D721Med (cell line): ENCODE data around the gene MBTPS1.

ENCODE experiments used
- DNase-seq: peaks from one replicate; pipeline ENCODE4 v3.0.0; 2011; ENCODE audit warnings: low spot score; ENCODE audit not compliant: insufficient read length
- FAIRE-seq: peaks from 2 replicates; lab custom pipeline; 2011; peaks lifted over from hg19 to GRCh38; lab: Jason Lieb, UNC
- TF ChIP-seq, protein P1 (sequence below): IDR thresholded peaks from 2 replicates; pipeline ENCODE4 v1.5.1; 2012; ENCODE audit warnings: mild to moderate bottlenecking, control low read depth; ENCODE audit not compliant: insufficient read depth; ENCODE audit errors: missing control alignments

MBTPS1 gene

DNA sequence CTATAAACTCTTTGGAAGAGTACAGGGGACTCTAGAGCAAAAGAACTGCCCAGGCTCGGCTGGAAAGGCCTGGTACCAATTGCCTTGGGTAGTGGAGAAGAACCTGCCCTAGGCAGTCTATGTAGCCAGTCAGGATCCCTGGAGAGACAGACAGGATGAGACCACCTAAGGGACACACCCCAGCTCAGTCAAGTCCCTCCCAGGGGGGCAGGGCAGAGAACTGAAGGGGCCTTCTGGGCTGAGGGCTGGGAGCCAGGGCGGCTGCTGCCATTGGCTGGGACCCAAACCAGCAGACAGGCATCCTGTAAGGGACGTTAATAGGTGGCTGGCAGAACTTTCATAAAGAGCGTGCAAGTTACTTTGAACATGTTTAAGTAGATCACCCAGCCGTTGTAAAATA, 61.4 kb downstream of the MBTPS1 start:
- TF ChIP-seq, protein P1, sequence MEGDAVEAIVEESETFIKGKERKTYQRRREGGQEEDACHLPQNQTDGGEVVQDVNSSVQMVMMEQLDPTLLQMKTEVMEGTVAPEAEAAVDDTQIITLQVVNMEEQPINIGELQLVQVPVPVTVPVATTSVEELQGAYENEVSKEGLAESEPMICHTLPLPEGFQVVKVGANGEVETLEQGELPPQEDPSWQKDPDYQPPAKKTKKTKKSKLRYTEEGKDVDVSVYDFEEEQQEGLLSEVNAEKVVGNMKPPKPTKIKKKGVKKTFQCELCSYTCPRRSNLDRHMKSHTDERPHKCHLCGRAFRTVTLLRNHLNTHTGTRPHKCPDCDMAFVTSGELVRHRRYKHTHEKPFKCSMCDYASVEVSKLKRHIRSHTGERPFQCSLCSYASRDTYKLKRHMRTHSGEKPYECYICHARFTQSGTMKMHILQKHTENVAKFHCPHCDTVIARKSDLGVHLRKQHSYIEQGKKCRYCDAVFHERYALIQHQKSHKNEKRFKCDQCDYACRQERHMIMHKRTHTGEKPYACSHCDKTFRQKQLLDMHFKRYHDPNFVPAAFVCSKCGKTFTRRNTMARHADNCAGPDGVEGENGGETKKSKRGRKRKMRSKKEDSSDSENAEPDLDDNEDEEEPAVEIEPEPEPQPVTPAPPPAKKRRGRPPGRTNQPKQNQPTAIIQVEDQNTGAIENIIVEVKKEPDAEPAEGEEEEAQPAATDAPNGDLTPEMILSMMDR = no peak
- no peak for DNase-seq
- no peak for FAIRE-seq

DNA sequence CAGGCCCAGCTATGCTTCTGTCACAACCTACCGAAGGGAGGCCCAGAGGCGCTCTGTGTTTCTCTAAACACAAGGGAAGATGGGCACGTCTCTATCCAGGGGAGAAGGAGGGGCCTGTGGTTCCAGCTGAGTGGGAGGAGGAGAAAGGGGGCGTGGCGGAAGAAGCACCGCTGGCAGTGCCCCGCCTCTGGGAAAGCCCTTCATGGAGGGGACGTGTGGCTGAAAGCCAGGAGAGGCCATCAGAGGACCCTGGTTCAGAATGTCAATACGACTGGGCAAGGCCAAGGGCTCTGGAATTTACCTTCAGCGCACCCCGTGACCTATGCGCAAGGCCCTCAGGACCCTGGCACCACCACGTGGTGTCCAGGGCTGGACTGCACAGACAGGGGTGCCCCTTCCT, 61.8 kb downstream of the MBTPS1 start:
- TF ChIP-seq, protein P1 = no peak
- no peak for FAIRE-seq
- no peak for DNase-seq

DNA sequence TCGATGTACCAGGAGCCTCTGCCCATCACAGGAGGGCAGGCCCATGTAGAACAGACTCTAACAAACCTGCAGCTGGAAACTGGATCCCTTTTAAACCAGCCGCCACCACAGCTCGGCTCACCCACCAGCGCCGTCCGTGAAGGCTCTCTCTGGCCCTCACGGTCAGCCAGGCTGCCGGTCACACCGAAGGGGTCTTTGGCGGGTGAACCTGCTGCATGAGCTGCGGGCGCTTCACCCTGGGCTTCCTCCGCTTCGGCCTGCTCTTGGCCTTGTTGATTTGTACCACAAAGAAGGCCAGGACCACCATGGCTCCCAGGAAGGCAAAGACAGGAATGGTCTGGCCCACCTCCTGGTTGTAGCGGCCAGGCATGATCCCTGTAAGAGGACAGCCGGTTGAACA, 62.5 kb downstream of the MBTPS1 start:
- TF ChIP-seq, protein P1 = no peak
- FAIRE-seq = no peak
- DNase-seq = no peak

DNA sequence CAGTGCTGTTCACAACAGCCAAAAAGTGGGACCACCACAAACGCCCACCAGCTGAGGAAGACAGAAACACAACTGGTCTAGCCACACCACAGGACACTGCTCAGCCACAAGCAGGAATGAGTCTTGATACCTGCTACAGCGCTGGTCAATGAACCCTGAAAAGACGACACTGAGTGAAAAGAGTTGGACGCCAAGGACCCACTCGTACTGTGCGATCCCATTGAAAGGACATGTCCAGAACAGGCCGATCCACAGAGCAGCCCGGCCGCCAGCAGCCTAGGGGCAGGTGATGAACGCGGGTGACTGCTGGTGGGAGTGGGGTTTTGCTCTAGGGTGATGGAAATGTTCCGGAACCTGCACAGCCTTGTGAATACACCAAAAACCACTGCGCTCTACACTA, 63.5 kb downstream of the MBTPS1 start:
- TF ChIP-seq, protein P1 = no peak
- FAIRE-seq (no peak), DNase-seq (no peak)

DNA sequence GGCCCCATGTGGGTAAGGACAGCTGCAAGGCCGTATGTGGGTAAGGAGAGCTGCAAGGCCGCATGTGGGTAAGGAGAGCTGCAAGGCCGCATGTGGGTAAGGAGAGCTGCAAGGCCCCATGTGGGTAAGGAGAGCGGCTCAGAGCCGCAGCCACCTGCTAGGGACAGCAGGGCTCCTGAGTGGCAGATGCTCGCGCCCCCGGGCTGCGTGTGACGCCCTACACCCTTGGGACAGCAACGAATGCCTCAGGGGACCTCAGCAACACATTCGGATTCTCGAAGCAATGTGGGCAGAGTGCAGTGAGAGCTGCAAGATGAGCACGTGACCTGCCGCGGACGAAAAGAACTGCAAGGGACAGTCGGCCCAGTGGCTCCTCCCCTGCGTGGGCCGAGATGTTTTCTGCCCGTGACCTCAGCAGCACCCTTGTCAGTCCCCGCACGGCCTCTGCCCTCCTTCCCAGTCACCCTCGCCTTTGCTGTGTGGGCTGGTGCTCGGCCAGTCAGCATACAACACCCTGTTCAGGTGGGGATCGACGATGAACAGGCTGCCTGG, 64.6 kb downstream of the MBTPS1 start:
- TF ChIP-seq, protein P1 = no peak
- DNase-seq (no peak), FAIRE-seq (no peak)

DNA sequence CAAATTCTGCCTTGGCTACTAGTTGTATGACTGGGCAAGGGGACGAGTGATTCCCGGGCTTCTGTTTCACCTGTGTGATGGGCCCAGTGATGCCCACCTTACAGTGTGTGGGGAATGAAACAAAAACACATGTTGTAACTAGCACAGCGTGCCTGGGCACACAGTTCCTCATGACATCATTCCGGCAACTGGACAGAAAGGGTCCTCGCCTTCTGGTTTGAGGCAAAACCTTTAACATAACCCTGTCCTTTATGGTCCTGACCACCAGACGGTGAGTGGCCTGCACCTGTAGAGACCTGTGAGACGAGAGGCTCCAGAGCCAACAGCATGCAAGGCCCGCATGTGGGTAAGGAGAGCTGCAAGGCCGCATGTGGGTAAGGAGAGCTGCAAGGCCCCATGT, 66.4 kb downstream of the MBTPS1 start:
- no peak for FAIRE-seq

More for the DNA sequence above, 66.4 kb downstream of the MBTPS1 start:
- DNase-seq = no peak
- TF ChIP-seq, protein P1 = no peak
